Fibroblast of gingiva (primary cell): Measurements from ENCODE around the gene SULT1C2.
A peak's percentile ranks its signal among the peaks of the same experiment; 100 is the strongest.
"Not testable (repeated sequence)": the region's sequence is repeated elsewhere in the genome, so short reads cannot be mapped to it uniquely, and the experiment has no call there.

Source experiments
- DNase-seq: peaks from one replicate; pipeline ENCODE4 v3.0.0-alpha.2; 2011; ENCODE audit warnings: low read depth

SULT1C2 gene

GRCh38 chr2:108288534-108289106, at the start of gene SULT1C2:
Gene SULT1C2 (plus strand): TSS chr2:108288895. CDS start chr2:108293668, 4,773 bp downstream.
- no peak for DNase-seq

DNA sequence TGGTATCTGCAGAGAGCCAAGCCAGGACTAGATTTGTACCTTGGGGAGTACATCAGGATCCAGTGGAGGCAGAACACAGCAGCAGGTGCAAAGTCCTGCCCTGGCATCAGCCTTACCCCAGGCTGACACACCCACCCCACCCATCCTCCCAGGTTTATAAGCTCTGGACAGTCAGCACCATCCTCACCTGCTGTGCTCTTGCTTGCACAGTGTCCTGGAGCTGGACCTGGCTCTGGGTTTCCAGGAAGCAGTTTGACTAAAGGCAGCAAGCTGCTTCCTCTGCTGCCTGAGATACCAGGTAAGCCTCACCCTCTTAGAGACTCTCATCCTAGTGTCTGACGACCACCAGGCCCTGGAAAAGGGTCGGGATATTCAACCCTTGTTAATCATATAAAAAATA, 48.9 kb upstream of the SULT1C2 start, which contains the start of gene SULT1C3:
TSS of gene SULT1C3 (plus strand) at position 183 of the 400 bp plus-strand sequence. CDS start 7,227 bp downstream, outside the sequence.
- no peak for DNase-seq

DNA sequence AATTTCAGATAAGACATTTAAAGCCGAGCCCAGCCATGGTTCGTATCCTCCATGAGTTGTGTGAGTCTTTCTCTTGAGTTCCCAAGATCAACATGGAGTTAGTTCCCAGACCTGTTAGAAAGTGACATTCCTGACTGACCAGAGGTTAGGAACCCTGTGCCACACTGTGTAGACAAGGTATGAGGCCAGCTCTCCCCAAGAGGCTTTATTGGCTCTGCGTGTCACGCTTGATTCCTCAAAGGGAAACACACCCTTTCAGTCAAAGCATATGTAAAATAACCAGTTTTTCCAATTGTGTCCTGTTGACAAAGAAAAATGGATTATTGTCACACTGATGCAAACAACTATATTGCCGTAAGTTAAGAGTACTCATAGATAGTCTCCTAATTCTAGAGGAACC, 47.7 kb upstream of the SULT1C2 start:
- DNase-seq: no peak

DNA sequence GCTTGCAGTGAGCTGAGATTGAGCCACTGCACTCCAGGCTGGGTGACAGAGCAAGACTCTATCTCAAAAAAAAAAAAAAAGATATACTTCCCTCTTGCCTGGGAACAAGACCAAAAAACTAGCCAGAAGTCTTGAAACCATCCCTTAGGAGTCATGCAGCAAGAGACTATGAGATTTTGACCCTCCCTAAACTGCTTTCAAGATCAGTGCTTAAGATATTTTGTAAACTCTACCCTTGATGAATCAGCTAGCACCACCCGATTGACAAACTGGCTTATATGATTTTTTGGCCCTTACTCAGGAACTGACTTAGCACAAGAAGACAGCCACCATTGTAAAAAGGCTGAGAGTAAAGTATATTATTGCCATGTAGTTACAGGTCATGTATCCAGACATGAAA, 45.1 kb upstream of the SULT1C2 start:
- peak; percentile 77 for DNase-seq

GRCh38 chr2:108244667-108245414, 43.9 kb upstream of the SULT1C2 start:
- DNase-seq: peak; percentile 13

GRCh38 chr2:108253106-108253505, 35.6 kb upstream of the SULT1C2 start:
- no peak for DNase-seq

- no peak for DNase-seq
Observed at GRCh38 chr2:108257757-108258331, 30.9 kb upstream of the SULT1C2 start.

DNA sequence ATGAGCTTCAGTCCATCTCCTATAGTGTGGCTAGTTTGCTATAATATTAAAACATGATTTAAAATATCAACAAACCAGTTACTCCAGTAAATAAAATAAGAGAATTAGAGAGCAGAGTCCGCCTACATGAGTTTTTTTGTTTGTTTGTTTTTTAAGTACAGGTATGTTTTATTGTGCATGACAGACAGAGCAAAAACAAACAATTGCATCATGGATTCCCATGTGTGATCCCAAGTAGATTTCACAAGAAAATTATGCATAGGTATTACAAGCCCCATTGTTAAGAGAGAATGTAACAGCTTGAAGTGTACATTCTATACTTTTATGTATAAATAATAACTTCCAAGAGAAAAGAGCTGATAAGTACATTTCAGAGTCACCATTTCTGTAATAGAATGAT, 27.9 kb upstream of the SULT1C2 start:
- no peak for DNase-seq

- DNase-seq: no peak
Observed at GRCh38 chr2:108262036-108262435, 26.7 kb upstream of the SULT1C2 start.

DNA sequence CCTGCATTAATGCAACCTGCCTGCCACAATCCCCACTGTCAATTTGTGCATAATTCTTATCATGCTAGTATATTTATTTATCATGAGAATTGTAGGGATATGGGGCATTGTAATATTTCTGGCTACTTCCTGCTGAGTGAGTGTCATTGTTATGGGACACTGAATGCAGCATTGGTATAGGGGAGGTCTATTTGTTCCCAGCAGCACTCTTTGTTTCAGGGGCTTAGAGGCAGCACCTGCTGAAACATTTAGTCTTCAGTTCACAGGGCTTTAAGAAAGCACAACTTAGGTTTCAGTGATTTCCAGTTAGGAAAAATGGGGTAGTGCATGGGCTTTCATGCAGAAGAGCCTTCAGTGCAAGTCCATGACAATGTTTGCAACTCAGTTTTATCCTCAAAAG, 25.3 kb upstream of the SULT1C2 start:
- no peak for DNase-seq

GRCh38 chr2:108266218-108266617, 22.5 kb upstream of the SULT1C2 start:
- no peak for DNase-seq

- DNase-seq: peak; percentile 66
Observed at GRCh38 chr2:108267101-108267500, 21.6 kb upstream of the SULT1C2 start.

DNA sequence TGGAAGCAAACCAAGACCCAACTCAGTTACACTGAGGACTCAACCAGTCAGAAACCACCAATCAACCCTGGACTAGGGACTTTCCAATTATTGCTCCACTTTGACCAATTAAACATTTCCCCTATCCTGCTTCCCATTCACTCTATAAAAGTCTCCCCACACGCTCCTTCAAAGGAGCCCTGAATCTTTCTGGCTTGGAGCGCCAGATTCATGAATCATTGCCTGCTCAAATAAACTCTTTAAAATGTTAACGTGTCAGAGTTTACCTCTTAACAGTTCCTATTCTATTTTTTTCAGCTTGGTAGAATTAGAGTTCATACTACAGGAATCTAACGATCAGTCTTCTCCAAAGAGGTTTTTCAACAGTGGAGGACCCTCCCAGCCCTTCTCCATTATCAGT, 20.7 kb upstream of the SULT1C2 start:
- DNase-seq: peak; percentile 84

DNA sequence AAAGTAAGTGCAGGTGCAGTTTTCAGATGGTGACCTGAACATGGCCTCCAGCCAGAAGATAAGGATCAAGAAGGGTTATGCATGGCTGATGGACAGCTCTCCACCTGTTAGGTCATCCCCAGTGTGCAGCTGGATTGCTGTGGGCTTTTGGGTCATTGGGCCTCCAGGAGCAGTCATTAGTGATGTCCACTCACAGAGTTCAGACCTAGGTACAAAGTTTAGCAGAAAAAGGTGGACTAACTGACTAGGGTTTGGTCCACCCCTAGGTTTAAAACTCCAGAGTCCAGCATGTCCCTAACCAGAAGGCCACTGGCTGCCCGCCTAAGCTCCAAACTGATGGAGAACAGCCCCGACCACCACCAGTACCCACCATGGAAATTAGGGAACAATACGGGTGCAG, 18.3 kb upstream of the SULT1C2 start:
- DNase-seq: no peak

DNA sequence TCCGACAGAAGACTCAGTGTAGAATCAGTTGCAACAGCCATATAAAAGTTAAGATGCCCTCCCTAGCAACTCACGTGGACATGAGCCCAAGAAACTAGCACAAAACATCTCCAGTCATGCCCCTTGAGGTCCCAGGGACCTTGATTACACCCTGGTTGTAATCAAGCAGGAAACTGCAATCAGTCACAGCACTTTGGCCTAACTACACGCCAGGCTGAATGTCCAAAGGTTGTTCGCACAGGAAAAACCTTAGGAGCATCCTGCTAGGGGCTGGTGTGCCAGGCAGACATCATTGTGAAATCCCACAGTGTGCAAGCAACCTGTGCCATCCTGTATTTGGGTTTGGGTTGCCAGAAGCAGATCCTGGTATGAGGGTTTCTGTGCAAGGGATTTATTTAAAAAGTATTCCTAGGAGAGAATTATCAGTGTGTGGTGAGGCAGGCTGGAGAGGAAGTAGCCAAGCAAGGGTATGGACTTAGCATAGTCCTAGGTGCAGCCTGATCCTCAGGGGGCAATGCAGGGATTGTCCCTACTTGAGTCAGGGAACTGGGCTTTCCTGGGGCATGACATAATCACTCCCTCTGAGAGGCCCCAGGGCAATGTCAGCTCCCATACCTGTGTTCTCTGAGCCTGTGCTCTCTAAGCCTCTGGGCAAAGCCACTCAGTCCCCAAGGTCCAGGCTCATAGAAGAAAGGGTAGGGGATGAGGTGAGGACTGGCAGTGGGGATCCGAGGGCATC, 17.8 kb upstream of the SULT1C2 start:
- no peak for DNase-seq

GRCh38 chr2:108271691-108272253, 16.9 kb upstream of the SULT1C2 start:
- peak; percentile 84 for DNase-seq

- no peak for DNase-seq
Observed at GRCh38 chr2:108278631-108279030, 10.1 kb upstream of the SULT1C2 start.

- DNase-seq: no peak
Observed at GRCh38 chr2:108279468-108279867, 9.2 kb upstream of the SULT1C2 start.

DNA sequence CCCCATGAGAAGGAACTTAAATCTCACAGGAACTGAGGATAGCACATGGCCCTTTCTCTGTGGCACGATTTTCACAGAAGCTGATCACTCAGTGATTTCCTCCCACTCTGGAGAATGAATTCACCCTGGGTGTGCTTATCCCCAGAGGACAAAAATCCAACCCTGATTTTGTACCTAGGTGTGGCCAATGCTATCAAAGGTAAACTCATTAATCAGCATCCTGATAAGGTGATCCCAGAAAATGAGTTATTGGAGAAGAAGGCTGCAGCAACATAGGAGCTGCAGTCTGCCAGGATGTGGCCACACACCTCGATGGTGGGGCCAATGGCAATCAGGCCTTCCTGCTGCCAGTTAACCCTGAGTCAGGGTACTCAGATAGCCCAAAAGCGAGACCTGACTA, 8.2 kb upstream of the SULT1C2 start:
- no peak for DNase-seq

GRCh38 chr2:108284566-108284965, 4.1 kb upstream of the SULT1C2 start:
- DNase-seq: not testable (repeated sequence)

DNA sequence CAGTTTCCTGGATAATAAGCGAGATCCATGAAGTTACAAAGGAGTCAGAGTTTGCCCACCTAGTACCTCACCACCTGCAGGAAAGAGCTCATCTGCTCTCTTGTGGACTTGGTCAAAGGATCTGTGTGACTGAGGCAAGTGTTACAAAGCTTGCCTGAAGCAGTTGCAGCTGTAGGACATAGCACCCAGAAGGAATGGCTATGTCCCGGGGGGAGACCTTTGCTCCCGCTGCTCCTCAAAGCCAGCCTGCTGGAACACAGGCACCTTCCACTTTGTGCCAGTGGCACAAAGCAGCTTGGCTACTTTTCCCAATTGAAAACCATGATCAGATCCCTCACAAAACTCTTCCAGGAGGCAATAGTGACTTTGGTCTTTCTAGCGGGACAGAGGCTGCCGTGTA, 3.1 kb upstream of the SULT1C2 start:
- no peak for DNase-seq

- no peak for DNase-seq
Observed at GRCh38 chr2:108287169-108287568, 1.5 kb upstream of the SULT1C2 start.
